GM21367 (cell line): ENCODE results near the gene PIGQ.

Source experiments
- ATAC-seq: cut with Tn5 transposase; IDR thresholded peaks from one replicate; pipeline ENCODE4 v1.9.1; 2021; ENCODE audit not compliant: unreplicated experiment

Gene PIGQ

DNA sequence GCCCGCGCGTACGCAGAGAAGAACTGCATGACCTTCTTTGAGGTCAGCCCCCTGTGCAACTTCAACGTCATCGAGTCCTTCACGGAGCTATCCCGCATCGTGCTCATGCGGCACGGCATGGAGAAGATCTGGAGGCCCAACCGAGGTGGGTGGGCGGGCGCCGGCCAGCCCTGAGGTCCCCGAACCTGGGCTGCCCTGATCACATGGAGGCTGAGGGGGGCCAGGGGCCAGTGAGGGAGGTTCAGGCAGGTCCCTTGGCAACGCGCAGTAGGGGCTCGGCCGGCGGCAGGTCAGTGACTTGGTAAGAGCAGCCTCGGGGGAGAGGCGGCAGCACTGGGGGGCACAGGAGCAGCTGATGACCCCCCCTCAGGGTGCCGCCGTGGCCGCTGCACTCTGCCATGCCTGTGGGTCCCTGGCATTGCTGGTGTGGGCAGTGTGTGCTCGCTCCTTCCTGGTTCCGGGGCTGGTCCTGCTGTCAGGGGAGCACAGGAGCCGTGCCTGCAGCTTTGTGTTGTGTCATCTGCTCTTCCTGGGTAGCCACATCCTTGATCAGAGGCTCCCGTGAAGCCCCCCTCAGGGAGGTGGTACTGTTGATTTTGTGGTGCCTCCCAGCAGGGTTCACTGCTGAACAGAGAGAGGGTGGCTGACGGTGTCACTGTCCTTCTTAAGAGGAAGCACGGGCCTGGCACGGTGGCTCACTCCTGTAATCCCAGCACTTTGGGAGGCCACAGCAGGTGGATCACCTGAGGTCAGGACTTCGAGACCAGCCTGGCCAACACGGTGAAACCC, 56.4 kb downstream of the PIGQ start:
- ATAC-seq = no peak

DNA sequence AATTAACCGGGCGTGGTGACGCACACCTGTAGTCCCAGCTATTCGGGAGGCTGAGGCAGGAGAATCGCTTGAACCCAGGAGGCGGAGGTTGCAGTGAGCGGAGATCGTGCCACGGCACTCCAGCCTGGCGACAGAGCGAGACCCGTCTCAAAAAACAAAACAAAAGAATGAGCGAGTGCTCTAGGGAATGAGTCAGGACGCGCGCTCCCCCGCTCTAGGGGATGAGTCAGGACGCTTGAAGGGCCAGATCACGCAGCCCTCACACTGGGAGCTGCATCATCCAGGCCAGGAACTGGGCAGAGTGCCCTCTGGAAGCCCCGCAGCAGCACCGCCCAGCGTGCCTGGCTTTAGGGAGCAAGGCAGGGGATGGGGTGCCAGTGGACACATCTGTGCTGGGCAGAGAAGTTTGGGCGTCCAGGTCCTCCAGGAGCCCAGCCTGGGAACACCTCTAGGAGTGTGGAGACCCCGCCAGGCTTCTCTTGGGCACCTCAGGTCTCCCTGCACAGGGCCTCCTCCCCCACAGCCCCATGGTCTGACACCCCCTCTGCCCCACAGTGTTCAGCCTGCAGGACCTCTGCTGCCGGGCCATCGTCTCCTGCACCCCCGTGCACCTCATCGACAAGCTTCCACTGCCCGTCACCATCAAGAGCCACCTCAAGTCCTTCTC, 57.2 kb downstream of the PIGQ start:
- ATAC-seq = no peak

DNA sequence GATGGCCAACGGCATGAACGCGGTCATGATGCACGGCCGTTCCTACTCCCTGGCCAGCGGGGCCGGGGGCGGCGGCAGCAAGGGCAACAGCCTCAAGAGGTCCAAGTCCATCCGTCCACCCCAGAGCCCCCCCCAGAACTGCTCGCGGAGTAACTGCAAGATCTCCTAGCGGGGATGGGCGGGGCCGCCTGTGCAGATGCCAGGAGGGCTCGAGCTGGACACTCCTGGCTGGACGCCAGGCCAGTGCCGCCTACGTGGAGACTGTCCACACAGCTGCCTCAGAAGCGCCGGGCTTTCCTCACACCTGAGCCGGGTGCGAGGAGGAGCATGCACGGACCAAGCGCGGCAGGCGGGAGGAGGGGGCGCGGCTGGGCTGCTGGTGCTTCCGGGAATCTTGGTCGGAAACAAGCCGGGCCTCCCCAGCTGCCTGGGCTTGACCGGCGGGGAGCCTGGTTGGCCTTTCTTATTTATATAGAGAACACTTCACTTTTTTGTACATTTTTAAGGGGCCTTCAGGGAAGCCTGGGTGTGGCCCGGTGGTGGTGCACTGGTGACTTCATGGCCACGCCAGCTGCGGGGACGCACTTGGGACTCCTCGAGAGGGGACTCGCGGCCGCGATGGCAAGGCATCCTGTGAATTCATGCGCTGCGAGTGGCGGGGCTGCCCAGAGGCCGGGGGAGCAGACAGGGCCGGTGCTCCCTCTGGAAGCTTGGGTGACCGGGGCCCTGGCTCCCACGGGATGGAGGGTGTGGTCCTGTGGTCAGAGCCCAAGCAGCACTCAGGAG, 57.9 kb downstream of the PIGQ start:
- no peak for ATAC-seq

DNA sequence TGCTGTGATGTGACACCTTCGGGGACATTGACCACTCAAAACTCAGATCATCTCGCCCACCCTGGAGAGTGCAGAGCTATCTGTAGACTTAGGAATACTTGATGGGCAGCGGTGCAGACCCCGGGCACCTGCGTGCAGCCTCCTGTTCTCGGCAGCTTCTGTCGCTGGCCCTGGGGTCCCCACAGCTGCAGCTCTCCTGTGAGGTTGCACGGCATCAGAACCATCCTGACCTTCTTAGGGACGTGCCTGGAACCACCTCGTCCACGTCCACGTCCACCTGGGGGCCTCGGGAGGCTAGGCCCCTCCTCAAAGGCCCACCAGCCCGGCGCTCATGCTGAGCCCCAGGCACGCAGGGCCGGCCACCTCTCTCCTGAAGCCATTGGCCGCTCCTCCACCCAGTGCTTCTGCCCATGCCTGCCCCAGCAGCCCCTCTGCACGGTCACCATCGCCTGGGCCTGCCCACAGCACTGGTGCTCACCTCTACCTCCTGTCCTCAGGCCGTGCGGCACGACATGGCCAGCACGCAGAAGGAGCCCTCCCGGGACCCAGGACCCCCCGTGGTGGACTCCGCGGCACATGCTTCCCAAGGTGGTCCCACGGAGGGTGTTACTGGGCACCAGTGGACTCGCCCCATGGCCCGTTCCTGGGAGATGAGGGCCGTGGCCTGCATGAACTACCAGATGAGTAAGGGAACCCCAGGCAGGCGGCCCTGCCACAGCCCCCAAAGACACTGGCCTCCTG, 58.7 kb downstream of the PIGQ start:
- no peak for ATAC-seq

DNA sequence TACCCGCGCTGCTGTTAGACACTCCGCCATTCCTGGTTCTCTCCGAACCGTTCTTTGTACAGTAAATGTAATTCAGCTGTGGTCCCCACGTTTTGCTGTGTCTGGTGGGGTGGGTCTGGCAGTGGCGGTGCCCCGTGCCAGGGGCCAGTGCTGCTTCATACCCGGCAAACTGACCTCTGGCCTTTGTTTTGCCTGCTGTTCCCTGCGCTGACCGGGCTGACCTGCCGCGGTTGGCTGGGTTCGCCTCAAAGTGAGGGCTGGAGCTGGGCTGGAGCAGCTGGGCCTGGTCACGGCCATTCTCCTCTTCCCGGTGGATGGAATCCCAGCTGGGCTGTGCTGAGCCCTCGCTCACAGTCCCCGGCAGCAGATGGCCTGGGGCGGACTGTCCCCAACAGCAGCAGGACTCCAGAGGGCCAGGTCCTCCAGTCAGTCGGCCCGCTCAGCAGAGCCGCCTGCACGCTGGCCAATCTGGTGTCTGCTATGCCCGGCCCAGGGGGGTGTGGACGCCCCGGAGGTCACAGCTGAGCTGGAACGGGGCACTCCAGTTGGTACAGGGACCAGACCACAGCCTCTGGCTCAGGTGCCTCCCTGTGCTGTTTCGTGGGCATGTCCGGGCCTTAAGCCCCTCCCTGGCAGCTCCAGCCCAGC, 59.5 kb downstream of the PIGQ start:
- no peak for ATAC-seq

DNA sequence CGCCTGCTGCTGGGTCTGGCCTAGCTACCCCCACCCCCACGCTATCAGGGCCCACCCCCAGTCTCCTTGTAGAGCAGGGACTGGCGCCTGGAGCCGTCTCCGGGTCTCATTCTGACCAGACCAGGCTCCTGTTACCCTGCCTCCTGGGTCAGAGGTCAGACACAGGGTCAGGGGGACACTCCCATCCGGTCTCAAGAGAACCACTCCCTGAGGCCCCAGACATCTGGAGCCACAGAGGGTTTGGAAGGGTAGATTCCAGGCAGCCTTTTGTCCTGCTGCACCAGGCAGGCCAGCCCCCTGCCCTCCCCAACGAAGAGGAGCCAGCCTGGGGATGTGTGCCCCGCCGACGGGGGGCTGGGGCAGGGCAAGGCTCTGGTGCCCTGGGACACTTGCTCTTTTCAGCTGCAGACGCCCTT, 60.1 kb downstream of the PIGQ start:
- no peak for ATAC-seq

DNA sequence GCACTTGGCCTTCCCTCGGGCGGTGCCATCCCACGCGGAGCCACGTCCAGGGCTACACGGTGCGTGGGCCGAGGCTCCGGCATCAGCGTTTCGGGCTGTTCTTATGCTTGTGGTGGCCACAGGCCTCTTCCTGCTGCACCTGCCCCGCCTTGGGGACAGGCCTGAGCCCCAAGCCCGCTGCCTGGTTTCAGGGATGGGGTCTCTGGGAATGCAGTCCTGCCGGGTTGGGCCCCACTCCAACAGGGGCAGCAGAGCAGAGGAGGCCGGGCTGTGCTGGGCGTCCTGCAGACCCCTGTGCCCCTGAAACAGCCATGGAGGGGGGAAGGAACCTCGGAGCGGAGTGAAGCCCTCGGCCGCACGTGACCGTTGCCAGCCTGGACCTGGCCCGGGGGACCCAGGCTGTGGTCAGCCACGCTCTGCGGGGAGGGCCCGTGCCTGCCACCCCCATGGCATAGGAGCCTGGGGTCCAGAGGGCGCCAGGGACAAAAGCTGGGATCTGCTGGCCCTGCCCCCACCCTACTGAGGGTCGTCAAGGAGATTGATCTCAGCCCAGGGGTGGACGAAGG, 60.6 kb downstream of the PIGQ start:
- no peak for ATAC-seq

DNA sequence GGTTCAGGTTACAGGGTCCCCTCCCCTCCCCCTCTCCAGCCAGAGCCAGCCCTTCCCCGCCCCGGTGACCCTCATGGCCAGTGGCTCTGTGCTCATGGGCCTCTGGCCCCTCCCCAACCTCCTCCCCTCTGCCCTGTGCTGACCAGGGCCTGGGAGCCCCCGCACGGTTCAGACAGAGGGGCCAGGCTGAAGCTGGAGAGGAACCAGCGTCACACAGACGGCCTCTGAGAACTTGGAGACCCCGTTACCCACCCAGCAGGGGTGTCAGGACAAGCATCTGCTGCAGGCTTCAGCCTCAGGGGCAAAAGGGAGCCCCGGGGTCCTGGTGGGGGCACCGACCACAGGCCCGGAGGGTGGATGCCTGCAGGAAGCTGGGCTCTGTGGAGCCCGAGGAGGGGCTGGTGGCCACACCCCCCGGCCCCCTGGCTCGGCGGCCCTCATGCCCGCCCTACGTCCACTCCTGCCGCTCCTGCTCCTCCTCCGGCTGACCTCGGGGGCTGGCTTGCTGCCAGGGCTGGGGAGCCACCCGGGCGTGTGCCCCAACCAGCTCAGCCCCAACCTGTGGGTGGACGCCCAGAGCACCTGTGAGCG, 61.1 kb downstream of the PIGQ start, which contains the start of gene WFIKKN1:
Gene WFIKKN1, plus strand, starts transcription at position 171 of the 591 bp plus-strand sequence. Its CDS starts 269 bp downstream, at position 440.
- ATAC-seq = no peak

DNA sequence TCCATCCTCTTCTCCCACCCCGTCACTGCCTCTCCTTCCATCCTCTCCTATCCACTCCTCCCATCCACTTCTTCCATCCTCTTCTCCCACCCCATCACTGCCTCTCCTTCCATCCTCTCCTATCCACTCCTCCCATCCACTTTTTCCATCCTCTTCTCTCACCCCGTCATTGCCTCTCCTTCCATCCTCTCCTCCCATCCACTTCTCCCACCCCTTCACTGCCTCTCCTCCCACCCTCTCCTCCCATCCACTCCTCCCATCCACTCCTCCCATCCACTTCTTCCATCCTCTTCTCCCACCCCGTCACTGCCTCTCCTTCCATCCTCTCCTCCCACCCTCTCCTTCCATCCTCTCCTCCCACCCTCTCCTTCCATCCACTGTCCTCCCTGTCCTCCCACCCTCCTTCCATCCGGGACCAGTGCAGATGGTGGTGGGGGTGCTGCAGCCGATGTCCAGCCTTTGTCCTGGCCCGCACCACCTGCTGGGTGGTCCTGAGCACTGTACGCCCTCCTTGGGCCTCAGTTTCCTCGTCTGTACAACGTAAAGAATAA, 62.1 kb downstream of the PIGQ start:
- ATAC-seq = no peak

DNA sequence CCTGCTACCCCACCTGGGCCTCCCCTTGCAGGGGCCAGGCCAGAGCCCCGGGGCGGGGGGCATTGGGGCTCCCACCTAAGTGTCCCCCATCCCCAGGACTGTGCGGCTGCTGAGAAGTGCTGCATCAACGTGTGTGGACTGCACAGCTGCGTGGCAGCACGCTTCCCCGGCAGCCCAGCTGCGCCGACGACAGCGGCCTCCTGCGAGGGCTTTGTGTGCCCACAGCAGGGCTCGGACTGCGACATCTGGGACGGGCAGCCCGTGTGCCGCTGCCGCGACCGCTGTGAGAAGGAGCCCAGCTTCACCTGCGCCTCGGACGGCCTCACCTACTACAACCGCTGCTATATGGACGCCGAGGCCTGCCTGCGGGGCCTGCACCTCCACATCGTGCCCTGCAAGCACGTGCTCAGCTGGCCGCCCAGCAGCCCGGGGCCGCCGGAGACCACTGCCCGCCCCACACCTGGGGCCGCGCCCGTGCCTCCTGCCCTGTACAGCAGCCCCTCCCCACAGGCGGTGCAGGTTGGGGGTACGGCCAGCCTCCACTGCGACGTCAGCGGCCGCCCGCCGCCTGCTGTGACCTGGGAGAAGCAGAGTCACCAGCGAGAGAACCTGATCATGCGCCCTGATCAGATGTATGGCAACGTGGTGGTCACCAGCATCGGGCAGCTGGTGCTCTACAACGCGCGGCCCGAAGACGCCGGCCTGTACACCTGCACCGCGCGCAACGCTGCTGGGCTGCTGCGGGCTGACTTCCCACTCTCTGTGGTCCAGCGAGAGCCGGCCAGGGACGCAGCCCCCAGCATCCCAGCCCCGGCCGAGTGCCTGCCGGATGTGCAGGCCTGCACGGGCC, 62.9 kb downstream of the PIGQ start:
- ATAC-seq = no peak

DNA sequence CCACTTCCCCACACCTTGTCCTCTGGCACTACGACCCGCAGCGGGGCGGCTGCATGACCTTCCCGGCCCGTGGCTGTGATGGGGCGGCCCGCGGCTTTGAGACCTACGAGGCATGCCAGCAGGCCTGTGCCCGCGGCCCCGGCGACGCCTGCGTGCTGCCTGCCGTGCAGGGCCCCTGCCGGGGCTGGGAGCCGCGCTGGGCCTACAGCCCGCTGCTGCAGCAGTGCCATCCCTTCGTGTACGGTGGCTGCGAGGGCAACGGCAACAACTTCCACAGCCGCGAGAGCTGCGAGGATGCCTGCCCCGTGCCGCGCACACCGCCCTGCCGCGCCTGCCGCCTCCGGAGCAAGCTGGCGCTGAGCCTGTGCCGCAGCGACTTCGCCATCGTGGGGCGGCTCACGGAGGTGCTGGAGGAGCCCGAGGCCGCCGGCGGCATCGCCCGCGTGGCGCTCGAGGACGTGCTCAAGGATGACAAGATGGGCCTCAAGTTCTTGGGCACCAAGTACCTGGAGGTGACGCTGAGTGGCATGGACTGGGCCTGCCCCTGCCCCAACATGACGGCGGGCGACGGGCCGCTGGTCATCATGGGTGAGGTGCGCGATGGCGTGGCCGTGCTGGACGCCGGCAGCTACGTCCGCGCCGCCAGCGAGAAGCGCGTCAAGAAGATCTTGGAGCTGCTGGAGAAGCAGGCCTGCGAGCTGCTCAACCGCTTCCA, 63.7 kb downstream of the PIGQ start:
- no peak for ATAC-seq
